GM12878 (cell line): ENCODE results near the gene AGRN. TPM values are rescaled to one million over a fixed set of nuclear protein-coding genes. Genes with fewer than 3 reads are reported as not detected.
A peak's percentile ranks its signal among the peaks of the same experiment; 100 is the strongest.

ENCODE experiments used
- ASH2L ChIP-seq: fragments of 300-600, 200-600 bp; sonication (generic); IDR thresholded peaks from 2 replicates; pipeline ENCODE4 v1.6.1; 2017; ENCODE audit warnings: low read depth, mild to moderate bottlenecking, borderline replicate concordance
- CHD2 ChIP-seq: IDR thresholded peaks from 2 replicates; pipeline ENCODE4 v1.6.1; 2011; ENCODE audit warnings: low read depth, low read length, improper control_type of control experiment, borderline replicate concordance
- CREB1 ChIP-seq: IDR thresholded peaks from 2 replicates; pipeline ENCODE4 v1.6.1; 2012; ENCODE audit warnings: low read depth, mild to moderate bottlenecking, inconsistent platforms
- ESRRA ChIP-seq: IDR thresholded peaks from 2 replicates; pipeline ENCODE4 v1.6.1; 2012; ENCODE audit warnings: mild to moderate bottlenecking, low read length, improper control_type of control experiment
- NBN ChIP-seq: fragments of 450-650 bp; IDR thresholded peaks from 2 replicates; pipeline ENCODE4 v1.6.1; 2016
- POU2F2 ChIP-seq: IDR thresholded peaks from 3 replicates; pipeline ENCODE4 v1.6.1; 2011; ENCODE audit warnings: low read depth, mild to moderate bottlenecking, low read length, borderline replicate concordance
- TBL1XR1 ChIP-seq: IDR thresholded peaks from 2 replicates; pipeline ENCODE4 v1.6.1; 2012; ENCODE audit warnings: low read depth, low read length, improper control_type of control experiment
- ZNF207 ChIP-seq: fragments of 450-650 bp; IDR thresholded peaks from 2 replicates; pipeline ENCODE4 v1.6.1; 2014; ENCODE audit warnings: antibody characterized with exemption, mild to moderate bottlenecking, borderline replicate concordance
- polyA plus RNA-seq, 11 experiments: library from polyadenylated mRNA; depleted of rRNA in 4 of 11; unstranded in 6 of 11; stranded (reverse) in 5 of 11; fragments of >200 nt; fragmentation: Nextera tagmentation in 4 of 11; fragmentation: Illumina TruSeq in 1 of 11; extraction: Ambion mirVana in 4 of 11; extraction: Trizol in 1 of 11; gene quantifications; 1 replicate in 1 of 11; 2 replicates in 10 of 11; pipeline versions ENCODE4 v1.2.1 to v1.2.3, GENCODE V29; 2011 to 2016; ENCODE audit warnings: inconsistent platforms in 2 of 11, missing spikeins in 2 of 11, low read depth in 1 of 11
- total RNA-seq, 4 experiments: library from RNA; depleted of rRNA in 3 of 4; stranded (reverse); fragments of >200 nt in 3 of 4; fragmentation: Illumina TruSeq in 1 of 4; extraction: Trizol in 1 of 4; gene quantifications; 2 replicates each; pipeline versions ENCODE4 v1.2.1 to v1.2.3, GENCODE V29; 2013 to 2021
- TF ChIP-seq, protein P1 (sequence below): IDR thresholded peaks from 2 replicates; pipeline ENCODE4 v1.6.1; 2011; ENCODE audit warnings: mild to moderate bottlenecking, low read depth, low read length, moderate library complexity; ENCODE audit not compliant: insufficient replicate concordance
- TF ChIP-seq, protein P2 (sequence below): fragments of 450-650 bp; IDR thresholded peaks from 2 replicates; pipeline ENCODE4 v1.6.1; 2017; ENCODE audit warnings: mild to moderate bottlenecking, moderate library complexity
- TF ChIP-seq, protein P3 (sequence below): fragments of 450-650 bp; IDR thresholded peaks from 2 replicates; pipeline ENCODE4 v1.6.1; 2017; ENCODE audit warnings: borderline replicate concordance
- TF ChIP-seq, protein P4 (sequence below): IDR thresholded peaks from 2 replicates; pipeline ENCODE4 v1.6.1; 2012; ENCODE audit warnings: low read length, inconsistent platforms

The AGRN gene
- total and polyA plus RNA-seq, 10 of the 15 experiments (the other 5 are each of a cell fraction or from before 2014, with no cell fraction given): 0.02 to 41.8 (median 4.1) TPM

DNA sequence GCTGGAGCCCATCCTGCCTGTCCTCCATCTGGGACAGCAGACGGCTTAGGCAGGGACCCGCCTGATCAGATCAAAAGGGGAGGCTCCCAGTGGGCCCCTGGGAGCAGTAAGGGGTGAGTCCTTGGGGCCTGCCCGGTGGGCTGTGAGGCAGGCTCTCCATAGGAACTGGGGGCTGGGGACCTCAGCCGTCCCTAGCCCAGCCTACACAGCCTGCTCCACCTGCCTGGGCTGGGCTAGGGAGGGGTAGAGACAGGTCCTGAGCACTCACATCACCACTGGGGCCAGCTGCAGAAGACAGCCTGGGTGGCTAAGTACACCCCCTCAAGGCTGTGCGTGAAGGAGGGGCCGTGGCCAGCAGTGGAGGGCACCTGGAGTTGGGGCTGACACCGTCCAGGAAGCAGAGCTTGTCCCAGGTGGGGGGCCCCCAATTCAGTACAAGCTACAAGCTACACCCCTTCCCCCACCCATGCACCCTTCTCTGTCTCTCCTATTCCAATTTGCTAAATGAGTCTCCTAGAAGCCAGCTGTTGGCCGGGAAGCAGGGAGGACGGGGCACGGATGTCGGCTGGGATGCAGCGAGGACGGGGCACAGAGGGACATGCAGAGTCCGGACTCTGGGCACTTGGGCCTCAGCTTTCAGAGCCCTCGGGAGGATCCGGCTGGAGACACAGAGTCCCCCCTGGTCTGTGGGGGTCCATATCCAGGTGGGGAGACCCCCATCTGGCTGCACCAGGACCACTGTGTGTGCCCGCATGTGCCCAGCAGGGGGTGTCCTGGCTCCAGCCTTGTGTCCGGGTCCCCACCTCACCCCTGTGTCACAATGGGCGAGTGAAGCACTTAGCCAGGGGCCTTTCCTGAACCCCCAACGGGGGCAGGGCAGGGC is 4.9 kb upstream of the AGRN start (continued):
- no peak for TF ChIP-seq ESRRA
- no peak for TF ChIP-seq CREB1
- TF ChIP-seq POU2F2: no peak
- TF ChIP-seq ZNF207: no peak
- no peak for TF ChIP-seq CHD2
- no peak for TF ChIP-seq ASH2L
- TF ChIP-seq TBL1XR1: no peak
- TF ChIP-seq, protein P1, sequence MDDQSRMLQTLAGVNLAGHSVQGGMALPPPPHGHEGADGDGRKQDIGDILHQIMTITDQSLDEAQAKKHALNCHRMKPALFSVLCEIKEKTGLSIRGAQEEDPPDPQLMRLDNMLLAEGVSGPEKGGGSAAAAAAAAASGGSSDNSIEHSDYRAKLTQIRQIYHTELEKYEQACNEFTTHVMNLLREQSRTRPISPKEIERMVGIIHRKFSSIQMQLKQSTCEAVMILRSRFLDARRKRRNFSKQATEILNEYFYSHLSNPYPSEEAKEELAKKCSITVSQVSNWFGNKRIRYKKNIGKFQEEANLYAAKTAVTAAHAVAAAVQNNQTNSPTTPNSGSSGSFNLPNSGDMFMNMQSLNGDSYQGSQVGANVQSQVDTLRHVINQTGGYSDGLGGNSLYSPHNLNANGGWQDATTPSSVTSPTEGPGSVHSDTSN: peak; percentile 1
- TF ChIP-seq, protein P2, sequence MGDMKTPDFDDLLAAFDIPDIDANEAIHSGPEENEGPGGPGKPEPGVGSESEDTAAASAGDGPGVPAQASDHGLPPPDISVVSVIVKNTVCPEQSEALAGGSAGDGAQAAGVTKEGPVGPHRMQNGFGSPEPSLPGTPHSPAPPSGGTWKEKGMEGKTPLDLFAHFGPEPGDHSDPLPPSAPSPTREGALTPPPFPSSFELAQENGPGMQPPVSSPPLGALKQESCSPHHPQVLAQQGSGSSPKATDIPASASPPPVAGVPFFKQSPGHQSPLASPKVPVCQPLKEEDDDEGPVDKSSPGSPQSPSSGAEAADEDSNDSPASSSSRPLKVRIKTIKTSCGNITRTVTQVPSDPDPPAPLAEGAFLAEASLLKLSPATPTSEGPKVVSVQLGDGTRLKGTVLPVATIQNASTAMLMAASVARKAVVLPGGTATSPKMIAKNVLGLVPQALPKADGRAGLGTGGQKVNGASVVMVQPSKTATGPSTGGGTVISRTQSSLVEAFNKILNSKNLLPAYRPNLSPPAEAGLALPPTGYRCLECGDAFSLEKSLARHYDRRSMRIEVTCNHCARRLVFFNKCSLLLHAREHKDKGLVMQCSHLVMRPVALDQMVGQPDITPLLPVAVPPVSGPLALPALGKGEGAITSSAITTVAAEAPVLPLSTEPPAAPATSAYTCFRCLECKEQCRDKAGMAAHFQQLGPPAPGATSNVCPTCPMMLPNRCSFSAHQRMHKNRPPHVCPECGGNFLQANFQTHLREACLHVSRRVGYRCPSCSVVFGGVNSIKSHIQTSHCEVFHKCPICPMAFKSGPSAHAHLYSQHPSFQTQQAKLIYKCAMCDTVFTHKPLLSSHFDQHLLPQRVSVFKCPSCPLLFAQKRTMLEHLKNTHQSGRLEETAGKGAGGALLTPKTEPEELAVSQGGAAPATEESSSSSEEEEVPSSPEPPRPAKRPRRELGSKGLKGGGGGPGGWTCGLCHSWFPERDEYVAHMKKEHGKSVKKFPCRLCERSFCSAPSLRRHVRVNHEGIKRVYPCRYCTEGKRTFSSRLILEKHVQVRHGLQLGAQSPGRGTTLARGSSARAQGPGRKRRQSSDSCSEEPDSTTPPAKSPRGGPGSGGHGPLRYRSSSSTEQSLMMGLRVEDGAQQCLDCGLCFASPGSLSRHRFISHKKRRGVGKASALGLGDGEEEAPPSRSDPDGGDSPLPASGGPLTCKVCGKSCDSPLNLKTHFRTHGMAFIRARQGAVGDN: no peak
- TF ChIP-seq, protein P3, sequence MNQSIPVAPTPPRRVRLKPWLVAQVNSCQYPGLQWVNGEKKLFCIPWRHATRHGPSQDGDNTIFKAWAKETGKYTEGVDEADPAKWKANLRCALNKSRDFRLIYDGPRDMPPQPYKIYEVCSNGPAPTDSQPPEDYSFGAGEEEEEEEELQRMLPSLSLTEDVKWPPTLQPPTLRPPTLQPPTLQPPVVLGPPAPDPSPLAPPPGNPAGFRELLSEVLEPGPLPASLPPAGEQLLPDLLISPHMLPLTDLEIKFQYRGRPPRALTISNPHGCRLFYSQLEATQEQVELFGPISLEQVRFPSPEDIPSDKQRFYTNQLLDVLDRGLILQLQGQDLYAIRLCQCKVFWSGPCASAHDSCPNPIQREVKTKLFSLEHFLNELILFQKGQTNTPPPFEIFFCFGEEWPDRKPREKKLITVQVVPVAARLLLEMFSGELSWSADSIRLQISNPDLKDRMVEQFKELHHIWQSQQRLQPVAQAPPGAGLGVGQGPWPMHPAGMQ: no peak
- TF ChIP-seq, protein P4, sequence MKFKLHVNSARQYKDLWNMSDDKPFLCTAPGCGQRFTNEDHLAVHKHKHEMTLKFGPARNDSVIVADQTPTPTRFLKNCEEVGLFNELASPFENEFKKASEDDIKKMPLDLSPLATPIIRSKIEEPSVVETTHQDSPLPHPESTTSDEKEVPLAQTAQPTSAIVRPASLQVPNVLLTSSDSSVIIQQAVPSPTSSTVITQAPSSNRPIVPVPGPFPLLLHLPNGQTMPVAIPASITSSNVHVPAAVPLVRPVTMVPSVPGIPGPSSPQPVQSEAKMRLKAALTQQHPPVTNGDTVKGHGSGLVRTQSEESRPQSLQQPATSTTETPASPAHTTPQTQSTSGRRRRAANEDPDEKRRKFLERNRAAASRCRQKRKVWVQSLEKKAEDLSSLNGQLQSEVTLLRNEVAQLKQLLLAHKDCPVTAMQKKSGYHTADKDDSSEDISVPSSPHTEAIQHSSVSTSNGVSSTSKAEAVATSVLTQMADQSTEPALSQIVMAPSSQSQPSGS: no peak
- TF ChIP-seq NBN: no peak
